Right lobe of liver (tissue), 6 donors: ENCODE results near the gene FRY. TPM values are rescaled to one million over a fixed set of nuclear protein-coding genes. Genes with fewer than 3 reads are reported as not detected.

ENCODE experiments used
- ATAC-seq, 4 donors: fragments of 200-7000 bp; cut with Tn5 transposase; one replicate each; pipeline ENCODE4 v1.9.1; 2020; ENCODE audit warnings: mild to moderate bottlenecking in 4 of 4, moderate library complexity in 4 of 4
- DNase-seq, 3 donors: peaks; one replicate each; pipeline ENCODE4 v3.0.0-alpha.2; 2020
- H3K27ac ChIP-seq, 3 donors: fragments of 200-600 bp; one replicate each; pipeline ENCODE4 v1.8.0; 2022
- H3K27me3 ChIP-seq, 2 donors: fragments of 200-600 bp; one replicate each; pipeline ENCODE4 v1.8.0; 2022
- H3K36me3 ChIP-seq, 4 donors: fragments of 200-600 bp; sonication (generic) in 1 of 4; one replicate each; pipeline versions ENCODE4 v1.5.1 to v1.8.0; 2017 to 2022; ENCODE audit warnings: control low read depth in 1 of 4
- H3K4me1 ChIP-seq, 4 donors: fragments of 200-600 bp; sonication (generic) in 1 of 4; one replicate each; pipeline versions ENCODE4 v1.5.1 to v1.8.0; 2017 to 2022; ENCODE audit warnings: control low read depth in 1 of 4
- H3K4me3 ChIP-seq, 3 donors: fragments of 200-600 bp; one replicate each; pipeline ENCODE4 v1.8.0; 2022
- H3K9me3 ChIP-seq, 4 donors: fragments of 200-600 bp; sonication (generic) in 1 of 4; one replicate each; pipeline versions ENCODE4 v1.5.1 to v1.8.0; 2017 to 2022; ENCODE audit warnings: control low read depth in 1 of 4
- CTCF ChIP-seq, 4 donors: fragments of 200-600 bp in 3 of 4; fragments of 450-650 bp in 1 of 4; IDR thresholded peaks; one replicate each; pipeline versions ENCODE4 v1.5.1 to v1.8.0; 2016 to 2022; ENCODE audit warnings: antibody characterized with exemption in 4 of 4, mild to moderate bottlenecking in 2 of 4
- POLR2A ChIP-seq: fragments of 450-650 bp; IDR thresholded peaks from one replicate; pipeline ENCODE4 v1.6.1; 2017; ENCODE audit warnings: antibody characterized with exemption, mild to moderate bottlenecking
- WGBS: methylation state at CpG from one replicate; pipeline ENCODE4 v1.1.6; 2018; ENCODE audit warnings: low coverage, low lambda C conversion rate; ENCODE audit not compliant: insufficient coverage; ENCODE audit errors: missing lambda C conversion rate; 5-methylcytosine and 5-hydroxymethylcytosine counted together
- intact Hi-C, 2 donors: fragments of 100-400 bp; cut with DNase I; formaldehyde crosslinking; loops; one replicate each; pipeline versions ENCODE4 v1.11.2 to v1.14.1; 2022
- total RNA-seq, 6 experiments: library from RNA; depleted of rRNA in 2 of 6; stranded (reverse); fragments of >200 nt in 2 of 6; fragmentation: NEBNext Ultra II Directional in 3 of 6; extraction: Animal tissue kit (Norgen Biotek cat#: 25700) in 3 of 6; gene quantifications; one replicate each; pipeline versions ENCODE4 v1.1.0 to v1.2.4, GENCODE V29; 2016 to 2023
- donor health status: DM: no; HTN: yes; CAD: no.
- donor health status: DM: no; HTN: no; CAD: no.
- donor health status: DM: no; HTN: no; CAD: no.
- donor health status: DM: no; HTN: yes; CAD: no.
- donor health status: DM: no; HTN: yes; CAD: no.

Gene FRY
- total RNA-seq, 6 experiments from 2014 or later: 16.1 to 106 (median 35.7) TPM

DNA sequence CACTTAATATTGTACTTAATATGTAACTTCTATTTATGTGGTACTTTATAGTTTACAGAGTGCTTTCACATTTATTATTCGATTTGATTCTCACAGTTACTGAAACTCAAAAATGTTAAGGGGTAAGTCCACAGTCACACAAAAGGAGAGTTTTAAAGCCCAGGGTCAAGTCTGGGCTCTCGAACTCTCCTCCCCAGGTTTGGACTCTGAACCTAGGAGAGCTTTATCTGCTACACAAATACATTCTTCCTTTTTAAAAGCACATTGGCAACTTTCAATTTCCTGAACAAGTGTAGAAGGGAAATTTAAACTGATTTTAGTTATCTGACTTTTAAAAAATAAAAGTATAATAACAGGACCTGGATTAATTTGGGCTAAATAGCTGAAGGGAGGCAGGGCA lies 144.4 kb downstream of the FRY start:
- 38% methylated on average over 2 of the region's 2 CpGs for WGBS
- no peak for DNase-seq
- H3K4me3 ChIP-seq: no peak overlapping the region
- H3K27me3 ChIP-seq: no peaks in the 10 kb centered on the region
- peaks cover 0 to 5% (median 0%) of the 10 kb centered on the region in 4 donors for H3K4me1 ChIP-seq
- intact Hi-C loops: no loop called here
- no peaks in the 10 kb centered on the region for H3K9me3 ChIP-seq
- TF ChIP-seq POLR2A (no peak), CTCF (IDR thresholded peaks at IDR 0.05) (no peak)
- no peaks in the 10 kb centered on the region for H3K36me3 ChIP-seq
- no peak overlapping the region for H3K27ac ChIP-seq
- ATAC-seq: peak; percentile 76 to 81 (median 80)

GRCh38 chr13:32176696-32177095 lies 145.1 kb downstream of the FRY start:
- Histone ChIP-seq H3K27ac (no peak overlapping the region), H3K4me3 (no peak overlapping the region), H3K4me1 (peaks cover 0 to 5% (median 0%) of the 10 kb centered on the region in 4 donors), H3K27me3 (no peaks in the 10 kb centered on the region), H3K9me3 (no peaks in the 10 kb centered on the region), H3K36me3 (no peaks in the 10 kb centered on the region)
- 87% methylated on average over 1 of the region's 1 CpG for WGBS
- DNase-seq: no peak
- TF ChIP-seq POLR2A: no peak
- TF ChIP-seq CTCF (IDR thresholded peaks at IDR 0.05): no peak
- intact Hi-C loops: no loop called here
- ATAC-seq: no peak

- TF ChIP-seq CTCF (IDR thresholded peaks at IDR 0.05): no peak
- TF ChIP-seq POLR2A: no peak
- peaks cover 0 to 5% (median 0%) of the 10 kb centered on the region in 4 donors for H3K4me1 ChIP-seq
- no peaks in the 10 kb centered on the region for H3K9me3 ChIP-seq
- no peak overlapping the region for H3K27ac ChIP-seq
- intact Hi-C loops: no loop called here
- DNase-seq (no peak), ATAC-seq (no peak)
- WGBS: 96% methylated on average over 5 of the region's 5 CpGs
- no peaks in the 10 kb centered on the region for H3K36me3 ChIP-seq
- no peak overlapping the region for H3K4me3 ChIP-seq
- no peaks in the 10 kb centered on the region for H3K27me3 ChIP-seq
Measured at GRCh38 chr13:32178763-32179162, 147.2 kb downstream of the FRY start.

DNA sequence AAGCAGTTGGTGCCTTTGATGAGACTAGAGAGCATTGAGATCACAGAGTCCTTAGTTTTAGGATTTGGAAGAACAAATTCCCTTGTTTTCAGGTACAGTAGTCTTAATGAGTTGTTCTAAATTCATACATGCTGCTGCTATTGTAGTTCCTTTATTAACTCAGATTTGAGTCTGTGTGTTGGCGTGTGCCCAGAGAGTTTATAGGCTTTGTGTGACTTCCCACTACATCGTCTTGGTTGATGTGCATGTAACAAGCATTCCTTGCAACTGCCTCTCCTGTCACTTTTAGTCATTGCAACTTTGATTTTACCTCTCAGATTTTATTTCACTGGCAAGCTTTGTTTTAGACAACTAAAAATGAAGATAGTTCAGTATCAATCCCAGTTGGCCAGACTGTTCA lies 148.1 kb downstream of the FRY start:
- no peak overlapping the region for H3K27ac ChIP-seq
- peaks cover 0 to 5% (median 0%) of the 10 kb centered on the region in 4 donors for H3K4me1 ChIP-seq
- no peaks in the 10 kb centered on the region for H3K36me3 ChIP-seq
- H3K9me3 ChIP-seq: no peaks in the 10 kb centered on the region
- DNase-seq (no peak), ATAC-seq (no peak)
- intact Hi-C loops: no loop called here
- H3K4me3 ChIP-seq: no peak overlapping the region
- WGBS: 89% methylated on average over 2 of the region's 2 CpGs
- H3K27me3 ChIP-seq: no peaks in the 10 kb centered on the region
- TF ChIP-seq POLR2A: no peak
- no peak for TF ChIP-seq CTCF (IDR thresholded peaks at IDR 0.05)

DNA sequence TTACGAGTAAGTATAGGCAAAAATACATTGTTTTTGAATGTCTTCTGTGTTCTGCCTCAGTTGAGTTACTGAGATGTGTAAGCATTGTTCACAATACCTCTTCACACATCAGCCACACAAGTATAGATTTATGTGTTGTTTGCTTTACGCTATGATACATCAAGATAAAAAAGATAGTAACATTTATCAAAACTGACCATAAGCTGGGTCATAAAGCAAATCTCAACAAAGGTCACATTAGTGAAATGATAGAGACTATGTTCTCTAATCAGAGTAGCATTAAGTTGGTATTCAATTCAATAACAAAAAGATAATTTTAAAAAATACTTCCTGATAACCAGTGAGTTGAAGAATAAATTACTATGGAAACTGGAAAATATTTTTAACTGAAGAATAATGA lies 156.1 kb downstream of the FRY start:
- Histone ChIP-seq H3K4me1 (no peaks in the 10 kb centered on the region), H3K9me3 (no peaks in the 10 kb centered on the region), H3K27ac (no peak overlapping the region), H3K27me3 (no peaks in the 10 kb centered on the region), H3K36me3 (no peaks in the 10 kb centered on the region), H3K4me3 (no peak overlapping the region)
- 94% methylated on average over 2 of the region's 2 CpGs for WGBS
- intact Hi-C loops: no loop called here
- TF ChIP-seq POLR2A (no peak), CTCF (IDR thresholded peaks at IDR 0.05) (no peak)
- DNase-seq (no peak), ATAC-seq (no peak)
